H9 (cell line): ENCODE measurements around the gene DOCK10. TPM values are rescaled to one million over a fixed set of nuclear protein-coding genes. Genes with fewer than 3 reads are reported as not detected.

Experiments
- DNase-seq: peaks from one replicate; pipeline ENCODE4 v3.0.0-alpha.2; 2017
- H2AFZ ChIP-seq: one replicate; pipeline ENCODE4 v1.6.1; 2013; ENCODE audit warnings: mild to moderate bottlenecking, low read length, control low read depth, moderate library complexity
- H2AK5ac ChIP-seq: 2 replicates; pipeline ENCODE4 v1.6.1; 2013; ENCODE audit warnings: low read length, control low read depth, mixed read lengths; ENCODE audit not compliant: insufficient read length
- H2BK120ac ChIP-seq: one replicate; pipeline ENCODE4 v1.6.1; 2013; ENCODE audit warnings: low read depth, mild to moderate bottlenecking, low read length, control low read depth, inconsistent platforms; ENCODE audit not compliant: poor library complexity, severe bottlenecking
- H2BK12ac ChIP-seq: 2 replicates; pipeline ENCODE4 v1.6.1; 2013; ENCODE audit warnings: low read length, control low read depth, mixed read lengths, low read depth; ENCODE audit not compliant: insufficient read length
- H2BK15ac ChIP-seq: 2 replicates; pipeline ENCODE4 v1.6.1; 2013; ENCODE audit warnings: low read depth, low read length, control low read depth
- H2BK20ac ChIP-seq: one replicate; pipeline ENCODE4 v1.6.1; 2013; ENCODE audit warnings: low read depth, mild to moderate bottlenecking, low read length, control low read depth, inconsistent platforms; ENCODE audit not compliant: poor library complexity, severe bottlenecking
- H2BK5ac ChIP-seq: 2 replicates; pipeline ENCODE4 v1.6.1; 2013; ENCODE audit warnings: low read length, control low read depth, mixed read lengths; ENCODE audit not compliant: insufficient read length
- H3K14ac ChIP-seq: 2 replicates; pipeline ENCODE4 v1.6.1; 2013; ENCODE audit warnings: low read length, control low read depth; ENCODE audit not compliant: insufficient read depth
- H3K18ac ChIP-seq: 2 replicates; pipeline ENCODE4 v1.6.1; 2013; ENCODE audit warnings: low read depth, mild to moderate bottlenecking, mixed read lengths, low read length, control low read depth; ENCODE audit not compliant: insufficient read length
- H3K23ac ChIP-seq: 2 replicates; pipeline ENCODE4 v1.6.1; 2013; ENCODE audit warnings: low read length, control low read depth, mixed read lengths, low read depth; ENCODE audit not compliant: insufficient read length
- H3K23me2 ChIP-seq: 2 replicates; pipeline ENCODE4 v1.6.1; 2013; ENCODE audit warnings: low read depth, mild to moderate bottlenecking, mixed read lengths, low read length, control low read depth; ENCODE audit not compliant: insufficient read length, poor library complexity, severe bottlenecking
- H3K27ac ChIP-seq: 2 replicates; pipeline ENCODE4 v1.5.1; 2013; ENCODE audit warnings: low read length, control low read depth, mixed read lengths, low read depth; ENCODE audit not compliant: insufficient read length
- H3K27me3 ChIP-seq: 2 replicates; pipeline ENCODE4 v1.6.1; 2013; ENCODE audit warnings: low read length, control low read depth, inconsistent platforms; ENCODE audit not compliant: insufficient read depth
- H3K4ac ChIP-seq: 2 replicates; pipeline ENCODE4 v1.6.1; 2013; ENCODE audit warnings: low read depth, mild to moderate bottlenecking, control low read depth, inconsistent platforms, low read length, moderate library complexity
- H3K4me1 ChIP-seq: 2 replicates; pipeline ENCODE4 v1.6.1; 2013; ENCODE audit warnings: low read length, control low read depth, inconsistent platforms; ENCODE audit not compliant: insufficient read depth
- H3K4me2 ChIP-seq: 2 replicates; pipeline ENCODE4 v1.6.1; 2013; ENCODE audit warnings: low read length, control low read depth, mixed read lengths; ENCODE audit not compliant: insufficient read length, insufficient read depth
- H3K56ac ChIP-seq: 2 replicates; pipeline ENCODE4 v1.6.1; 2013; ENCODE audit warnings: low read depth, mild to moderate bottlenecking, mixed read lengths, low read length, control low read depth; ENCODE audit not compliant: insufficient read length
- H3K79me1 ChIP-seq: 2 replicates; pipeline ENCODE4 v1.6.1; 2013; ENCODE audit warnings: low read depth, mild to moderate bottlenecking, moderate library complexity, low read length, control low read depth, inconsistent platforms; ENCODE audit not compliant: insufficient read depth, poor library complexity, severe bottlenecking
- H3K79me2 ChIP-seq: 2 replicates; pipeline ENCODE4 v1.6.1; 2013; ENCODE audit warnings: low read length, control low read depth, inconsistent platforms; ENCODE audit not compliant: insufficient read depth
- H3K9ac ChIP-seq: 2 replicates; pipeline ENCODE4 v1.6.1; 2013; ENCODE audit warnings: low read length, control low read depth, mixed read lengths; ENCODE audit not compliant: insufficient read length; ENCODE audit errors: extremely low read depth
- H3K9me3 ChIP-seq: one replicate; pipeline ENCODE4 v1.6.1; 2013; ENCODE audit warnings: low read depth, low read length, inconsistent platforms; ENCODE audit not compliant: control insufficient read depth
- H3T11ph ChIP-seq: one replicate; pipeline ENCODE4 v1.6.1; 2013; ENCODE audit warnings: mild to moderate bottlenecking, low read length, control low read depth, inconsistent platforms
- H4K20me1 ChIP-seq: one replicate; pipeline ENCODE4 v1.6.1; 2013; ENCODE audit not compliant: control insufficient read depth, insufficient read length, insufficient read depth
- H4K5ac ChIP-seq: 2 replicates; pipeline ENCODE4 v1.6.1; 2013; ENCODE audit warnings: low read depth, mild to moderate bottlenecking, mixed read lengths, low read length, control low read depth; ENCODE audit not compliant: insufficient read length
- H4K8ac ChIP-seq: replicated peaks from 2 replicates; pipeline ENCODE4 v1.6.1; 2013; ENCODE audit warnings: low read length, control low read depth, mixed read lengths, low read depth; ENCODE audit not compliant: insufficient read length
- H4K91ac ChIP-seq: 2 replicates; pipeline ENCODE4 v1.6.1; 2013; ENCODE audit warnings: low read depth, mild to moderate bottlenecking, moderate library complexity, mixed read lengths, low read length, control low read depth; ENCODE audit not compliant: insufficient read length
- H3K27ac Mint-ChIP-seq, 3 experiments: 2 replicates in 2 of 3; 3 replicates in 1 of 3; pipeline ENCODE4 v1.8.0; 2020 to 2021; ENCODE audit warnings: mixed read lengths in 3 of 3, mild to moderate bottlenecking in 1 of 3, moderate library complexity in 1 of 3
- H3K27me3 Mint-ChIP-seq: 2 replicates; pipeline ENCODE4 v1.8.0; 2021; ENCODE audit warnings: low read depth, mild to moderate bottlenecking, moderate library complexity, mixed read lengths
- H3K36me3 Mint-ChIP-seq, 3 experiments: 2 replicates in 2 of 3; 3 replicates in 1 of 3; pipeline ENCODE4 v1.8.0; 2020 to 2021; ENCODE audit warnings: low read depth in 3 of 3, mixed read lengths in 3 of 3; ENCODE audit not compliant: insufficient read depth in 1 of 3
- H3K4me1 Mint-ChIP-seq, 2 experiments: 2 replicates each; pipeline ENCODE4 v1.8.0; 2020; ENCODE audit warnings: mixed read lengths in 2 of 2
- H3K4me3 Mint-ChIP-seq, 2 experiments: 2 replicates in 1 of 2; 3 replicates in 1 of 2; pipeline ENCODE4 v1.8.0; 2020 to 2021; ENCODE audit warnings: mild to moderate bottlenecking in 2 of 2, mixed read lengths in 2 of 2, moderate library complexity in 1 of 2
- H3K9me3 Mint-ChIP-seq, 2 experiments: 2 replicates in 1 of 2; 3 replicates in 1 of 2; pipeline ENCODE4 v1.8.0; 2020; ENCODE audit warnings: mild to moderate bottlenecking in 2 of 2, mixed read lengths in 2 of 2, moderate library complexity in 1 of 2
- WGBS: extraction: QIAGEN DNeasy Blood & Tissue Kit; methylation state at CpG from one replicate; pipeline ENCODE4 v1.1.7; 2013; ENCODE audit warnings: missing lambda C conversion rate, low lambda C conversion rate, mixed read lengths; ENCODE audit not compliant: insufficient read length; ENCODE audit errors: extremely low coverage; 5-methylcytosine and 5-hydroxymethylcytosine counted together
- total RNA-seq: library from RNA; stranded (reverse); gene quantifications from 2 replicates; pipeline ENCODE4 v1.2.1, GENCODE V29; 2021
- TF ChIP-seq, protein P1 (sequence below): fragments of 200-600 bp; sonication (generic); conservative IDR thresholded peaks from 3 replicates; pipeline ENCODE4 v1.8.0; 2021; ENCODE audit warnings: antibody characterized with exemption, mild to moderate bottlenecking

Gene DOCK10
- total RNA-seq, 1 experiment from 2014 or later: 0.79 TPM

DNA sequence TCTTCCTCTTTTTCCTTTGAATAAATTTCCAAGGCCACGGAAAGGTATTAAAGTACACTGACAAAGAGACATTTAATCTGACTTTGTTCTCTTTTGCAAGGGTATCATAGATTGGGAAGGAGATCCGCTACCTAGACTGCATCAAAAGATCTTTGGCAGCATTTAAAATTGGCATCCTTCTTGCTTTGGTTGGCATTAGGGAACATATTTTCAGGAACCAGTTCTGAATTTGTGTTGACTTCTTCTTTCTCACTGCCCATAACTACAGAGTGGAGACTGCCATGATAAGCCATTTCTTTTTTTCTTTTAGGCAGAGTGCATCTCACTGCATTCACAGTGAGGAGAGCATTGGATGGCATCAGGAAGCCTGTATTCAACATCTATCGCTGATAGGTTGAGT, 83.4 kb downstream of the DOCK10 start:
- Histone ChIP-seq H2BK20ac (no peak overlapping the region), H2BK120ac (no peak overlapping the region), H3K4me2 (no peak overlapping the region), H3K27ac (no peak overlapping the region), H3K79me2 (no peaks in the 10 kb centered on the region), H4K91ac (no peak overlapping the region), H3K23me2 (no peaks in the 10 kb centered on the region), H2AFZ (no peak overlapping the region), H2BK15ac (no peak overlapping the region), H3K18ac (no peak overlapping the region), H3K4me1 (no peaks in the 10 kb centered on the region), H2BK5ac (no peak overlapping the region), H3T11ph (no peak overlapping the region), H3K79me1 (no peaks in the 10 kb centered on the region), H3K14ac (no peak overlapping the region), H4K20me1 (no peaks in the 10 kb centered on the region), H3K27me3 (no peaks in the 10 kb centered on the region), H2AK5ac (no peak overlapping the region), H2BK12ac (no peak overlapping the region), H3K56ac (no peak overlapping the region), H3K4ac (no peak overlapping the region), H3K9ac (no peak overlapping the region), H4K5ac (no peak overlapping the region), H4K8ac (no peak overlapping the region), H3K23ac (no peak overlapping the region), H3K9me3 (no peaks in the 10 kb centered on the region)
- Mint-ChIP-seq H3K27me3 (no peaks in the 10 kb centered on the region), H3K36me3 (no peaks in the 10 kb centered on the region), H3K4me1 (0 out of 4 replicates have a peak, but pooled peaks cover 0 to 2% of the 10 kb centered on the region in 2 experiments), H3K9me3 (no peaks in the 10 kb centered on the region), H3K27ac (no peak overlapping the region), H3K4me3 (no peak overlapping the region)
- no CpG with 5 or more reads among the region's 3 CpGs for WGBS
- no peak for DNase-seq
- TF ChIP-seq, protein P1, sequence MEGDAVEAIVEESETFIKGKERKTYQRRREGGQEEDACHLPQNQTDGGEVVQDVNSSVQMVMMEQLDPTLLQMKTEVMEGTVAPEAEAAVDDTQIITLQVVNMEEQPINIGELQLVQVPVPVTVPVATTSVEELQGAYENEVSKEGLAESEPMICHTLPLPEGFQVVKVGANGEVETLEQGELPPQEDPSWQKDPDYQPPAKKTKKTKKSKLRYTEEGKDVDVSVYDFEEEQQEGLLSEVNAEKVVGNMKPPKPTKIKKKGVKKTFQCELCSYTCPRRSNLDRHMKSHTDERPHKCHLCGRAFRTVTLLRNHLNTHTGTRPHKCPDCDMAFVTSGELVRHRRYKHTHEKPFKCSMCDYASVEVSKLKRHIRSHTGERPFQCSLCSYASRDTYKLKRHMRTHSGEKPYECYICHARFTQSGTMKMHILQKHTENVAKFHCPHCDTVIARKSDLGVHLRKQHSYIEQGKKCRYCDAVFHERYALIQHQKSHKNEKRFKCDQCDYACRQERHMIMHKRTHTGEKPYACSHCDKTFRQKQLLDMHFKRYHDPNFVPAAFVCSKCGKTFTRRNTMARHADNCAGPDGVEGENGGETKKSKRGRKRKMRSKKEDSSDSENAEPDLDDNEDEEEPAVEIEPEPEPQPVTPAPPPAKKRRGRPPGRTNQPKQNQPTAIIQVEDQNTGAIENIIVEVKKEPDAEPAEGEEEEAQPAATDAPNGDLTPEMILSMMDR: no peak
